HG03139 (cell line): ENCODE data around the gene TMC1.
"Not testable (repeated sequence)": the region's sequence is repeated elsewhere in the genome, so short reads cannot be mapped to it uniquely, and the experiment has no call there.

Experiments
- ATAC-seq: cut with Tn5 transposase; IDR thresholded peaks from one replicate; pipeline ENCODE4 v1.9.1; 2021; ENCODE audit not compliant: unreplicated experiment

The TMC1 gene

GRCh38 chr9:72749276-72749675 lies 227.9 kb downstream of the TMC1 start:
- ATAC-seq, result no peak

- no peak for ATAC-seq
These were observed 230.1 kb downstream of the TMC1 start for GRCh38 chr9:72751541-72751940.

GRCh38 chr9:72753266-72753893 lies 232.0 kb downstream of the TMC1 start:
- ATAC-seq, result no peak

- ATAC-seq, result no peak
These were observed 234.4 kb downstream of the TMC1 start for GRCh38 chr9:72755836-72756235.

GRCh38 chr9:72758944-72759343 lies 237.5 kb downstream of the TMC1 start:
- no peak for ATAC-seq

GRCh38 chr9:72763022-72763421 lies 241.6 kb downstream of the TMC1 start:
- ATAC-seq, result no peak

GRCh38 chr9:72769546-72769945 lies 248.1 kb downstream of the TMC1 start:
- no peak for ATAC-seq

GRCh38 chr9:72772661-72773060 lies 251.3 kb downstream of the TMC1 start:
- no peak for ATAC-seq

GRCh38 chr9:72773570-72773969 lies 252.2 kb downstream of the TMC1 start:
- no peak for ATAC-seq

- ATAC-seq, result no peak
These were observed 254.2 kb downstream of the TMC1 start for GRCh38 chr9:72775570-72775969.

- ATAC-seq, result no peak
These were observed 258.2 kb downstream of the TMC1 start for GRCh38 chr9:72779614-72780013.

- no peak for ATAC-seq
These were observed 265.5 kb downstream of the TMC1 start for GRCh38 chr9:72786948-72787347.

- ATAC-seq, result no peak
These were observed 267.7 kb downstream of the TMC1 start for GRCh38 chr9:72788966-72789735.

- ATAC-seq, result no peak
These were observed 268.5 kb downstream of the TMC1 start for GRCh38 chr9:72789885-72790284.

GRCh38 chr9:72790989-72791388 lies 269.6 kb downstream of the TMC1 start:
- no peak for ATAC-seq

GRCh38 chr9:72791436-72791835 lies 270.0 kb downstream of the TMC1 start:
- ATAC-seq, result no peak

GRCh38 chr9:72794946-72795345 lies 273.5 kb downstream of the TMC1 start:
- no peak for ATAC-seq

- no peak for ATAC-seq
These were observed 279.1 kb downstream of the TMC1 start for GRCh38 chr9:72800328-72800994.

GRCh38 chr9:72805238-72805637 lies 283.8 kb downstream of the TMC1 start:
- ATAC-seq, result no peak

GRCh38 chr9:72806313-72806809 lies 285.0 kb downstream of the TMC1 start:
- not testable (repeated sequence) for ATAC-seq

- no peak for ATAC-seq
These were observed 286.5 kb downstream of the TMC1 start for GRCh38 chr9:72807765-72808445.

GRCh38 chr9:72808446-72808768 lies 287.0 kb downstream of the TMC1 start:
- no peak for ATAC-seq
